Transverse colon (tissue), 4 donors: ENCODE data around the gene IGSF10. TPM values are rescaled to one million over a fixed set of nuclear protein-coding genes. Genes with fewer than 3 reads are reported as not detected.
A peak's percentile ranks its signal among the peaks of the same experiment; 100 is the strongest.

Source experiments
- DNase-seq: peaks from one replicate; pipeline ENCODE4 v3.0.0-alpha.2; 2019
- H3K27ac ChIP-seq, 4 donors: fragments of 200-600 bp; sonication (generic); 2 replicates each; pipeline ENCODE4 v1.5.1; 2016 to 2018; ENCODE audit warnings: inconsistent platforms in 4 of 4
- H3K27me3 ChIP-seq: fragments of 200-600 bp; sonication (generic); 2 replicates; pipeline ENCODE4 v1.5.1; 2017; ENCODE audit warnings: inconsistent platforms
- H3K36me3 ChIP-seq, 4 donors: fragments of 200-600 bp; sonication (generic); 2 replicates each; pipeline ENCODE4 v1.5.1; 2017 to 2019; ENCODE audit warnings: inconsistent platforms in 4 of 4
- H3K4me1 ChIP-seq, 4 donors: fragments of 200-600 bp; sonication (generic); 2 replicates each; pipeline ENCODE4 v1.5.1; 2017 to 2020; ENCODE audit warnings: inconsistent platforms in 4 of 4
- H3K4me3 ChIP-seq, 4 donors: fragments of 200-600 bp; sonication (generic); 1 replicate in 1 of 4; 2 replicates in 3 of 4; pipeline versions ENCODE4 v1.5.1 to v1.6.1; 2017 to 2019; ENCODE audit warnings: inconsistent platforms in 4 of 4
- H3K9me3 ChIP-seq, 2 donors: fragments of 200-600 bp; sonication (generic); 2 replicates each; pipeline ENCODE4 v1.5.1; 2017 to 2019; ENCODE audit warnings: inconsistent platforms in 2 of 2
- CTCF ChIP-seq, 5 experiments: fragments of 200-600 bp in 3 of 5; fragments of 450-650 bp in 2 of 5; sonication (generic) in 3 of 5; IDR thresholded peaks; 1 replicate in 2 of 5; 2 replicates in 3 of 5; pipeline ENCODE4 v1.5.1; 2016 to 2017; ENCODE audit warnings: antibody characterized with exemption in 5 of 5, inconsistent platforms in 3 of 5, mild to moderate bottlenecking in 2 of 5, moderate library complexity in 1 of 5
- EP300 ChIP-seq: sonication (generic); formaldehyde crosslinking; IDR thresholded peaks from one replicate; pipeline ENCODE4 v1.6.1; 2017; ENCODE audit warnings: antibody characterized with exemption, low read depth
- POLR2A ChIP-seq: fragments of 450-650 bp; IDR thresholded peaks from one replicate; pipeline ENCODE4 v1.6.1; 2016; ENCODE audit warnings: antibody characterized with exemption, mild to moderate bottlenecking, moderate library complexity
- POLR2AphosphoS5 ChIP-seq, 3 donors: sonication (generic); formaldehyde crosslinking; IDR thresholded peaks; one replicate each; pipeline ENCODE4 v1.6.1; 2016; ENCODE audit warnings: antibody characterized with exemption in 3 of 3
- WGBS, 2 donors: methylation state at CpG; one replicate each; pipeline ENCODE4 v1.1.5; 2018; ENCODE audit warnings: low coverage in 1 of 2; 5-methylcytosine and 5-hydroxymethylcytosine counted together
- in situ Hi-C, 4 donors: fragments of 200-750 bp; cut with MboI; loops; one replicate each; pipeline versions ENCODE4 v1.15.0 to v1.15.1; 2017; ENCODE audit warnings: low sequenced_read_pairs in 3 of 4, low pct_ligation_motif_present in 1 of 4, low pct_unique_long_range_greater_than_20kb in 1 of 4
- intact Hi-C: fragments of 100-400 bp; cut with DNase I; formaldehyde crosslinking; loops from one replicate; pipeline ENCODE4 v1.15.1; 2023; ENCODE audit warnings: low total_unique reads
- total RNA-seq, 4 donors: library from RNA; depleted of rRNA; stranded (reverse); fragments of >200 nt; gene quantifications; one replicate each; pipeline ENCODE4 v1.1.0, GENCODE V29; 2016

Gene IGSF10
- total RNA-seq, 4 donors from 2014 or later = 0.37 to 5.8 (median 1.7) TPM

- Histone ChIP-seq H3K9me3 (no peaks in the 10 kb centered on the region), H3K36me3 (no peaks in the 10 kb centered on the region), H3K4me3 (no peak overlapping the region), H3K27ac (no peak overlapping the region), H3K27me3 (peaks cover 12% of the 10 kb centered on the region), H3K4me1 (peaks cover 0 to 21% (median 8%) of the 10 kb centered on the region in 4 donors)
- intact Hi-C loops = loop anchor here (10.0 kb wide), 1 partner anchor 462 kb away; no protein-coding TSS in a partner anchor
- WGBS, 2 donors = 76 to 92% methylated on average over 1 of the region's 1 CpG
- DNase-seq = no peak
- TF ChIP-seq POLR2A (no peak), CTCF (IDR thresholded peaks at IDR 0.05) (no peak), EP300 (no peak), POLR2AphosphoS5 (IDR thresholded peaks at IDR 0.05) (no peak)
- in situ Hi-C loops = no loop called here
Observed at GRCh38 chr3:151462991-151463390, 2.1 kb upstream of the IGSF10 start.

DNA sequence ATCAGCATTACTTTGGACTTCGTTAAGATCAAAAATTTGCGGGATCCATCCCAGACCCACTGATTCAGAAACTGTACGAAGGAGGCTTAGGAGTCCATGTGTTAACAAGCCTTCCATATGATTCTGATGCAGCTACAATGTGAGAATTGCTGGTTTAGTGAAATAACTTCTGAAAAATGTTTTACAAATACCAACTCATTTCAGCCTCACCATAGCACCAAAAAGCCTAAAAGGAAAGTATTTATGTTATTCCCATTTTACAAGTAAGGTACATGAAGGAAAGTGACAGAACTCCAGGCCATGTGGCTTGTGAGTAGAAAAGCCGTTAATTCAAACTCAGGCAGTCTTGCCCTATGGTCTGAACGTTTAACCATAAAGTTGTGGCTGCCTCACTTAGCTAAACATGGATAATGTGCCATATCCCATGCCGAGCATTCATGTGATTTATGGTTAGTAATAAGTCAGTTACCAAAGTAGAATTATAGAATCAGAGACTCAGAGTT lies 1.5 kb upstream of the IGSF10 start:
- intact Hi-C loops (loop anchor here (10.0 kb wide), 1 partner anchor 462 kb away; no protein-coding TSS in a partner anchor), in situ Hi-C loops (no loop called here)
- H3K36me3 ChIP-seq = no peaks in the 10 kb centered on the region
- H3K4me1 ChIP-seq = peaks cover 0 to 21% (median 8%) of the 10 kb centered on the region in 4 donors
- no peak for DNase-seq
- WGBS, 2 donors = 77 to 81% methylated on average over 5 to 6 of the region's 6 CpGs
- no peak overlapping the region for H3K4me3 ChIP-seq
- H3K27ac ChIP-seq = no peak overlapping the region
- H3K27me3 ChIP-seq = peaks cover 12% of the 10 kb centered on the region
- no peaks in the 10 kb centered on the region for H3K9me3 ChIP-seq
- TF ChIP-seq EP300 = no peak
- TF ChIP-seq POLR2AphosphoS5 (IDR thresholded peaks at IDR 0.05) = no peak
- TF ChIP-seq POLR2A = no peak
- TF ChIP-seq CTCF (IDR thresholded peaks at IDR 0.05) = no peak

DNA sequence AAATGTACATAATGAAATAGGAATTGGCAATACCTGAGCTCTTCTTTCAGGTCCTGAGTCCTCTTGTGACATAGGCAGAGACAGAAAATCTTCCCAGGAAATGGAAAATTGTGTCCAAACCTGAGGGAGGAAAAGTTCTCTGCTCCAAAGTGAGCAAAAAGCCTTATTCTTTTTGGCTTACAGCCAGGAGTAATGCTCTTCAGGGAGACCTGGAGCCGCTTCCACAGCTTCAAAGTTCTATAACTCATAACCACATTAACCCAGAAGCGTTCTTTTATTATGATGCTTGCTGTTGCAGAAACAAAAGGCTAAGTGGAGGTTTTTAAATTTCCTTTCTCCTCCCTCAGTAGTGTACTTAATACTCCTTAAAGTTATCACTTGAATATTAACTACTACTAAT lies 633 bp downstream of the IGSF10 start:
- H3K27ac ChIP-seq = no peak overlapping the region

GRCh38 chr3:151459358-151459757 lies 1.5 kb downstream of the IGSF10 start:
- WGBS, 2 donors = 43 to 78% methylated on average over 2 to 3 of the region's 3 CpGs
- in situ Hi-C loops = no loop called here

More for the DNA sequence above, 633 bp downstream of the IGSF10 start:
- no peaks in the 10 kb centered on the region for H3K36me3 ChIP-seq
- intact Hi-C loops (loop anchor here (10.0 kb wide), 1 partner anchor 465 kb away; no protein-coding TSS in a partner anchor), in situ Hi-C loops (no loop called here)
- H3K4me1 ChIP-seq = peaks cover 0 to 24% (median 8%) of the 10 kb centered on the region in 4 donors
- DNase-seq = no peak
- WGBS, 2 donors = 27 to 29% methylated on average over 1 to 2 of the region's 2 CpGs
- peaks cover 12% of the 10 kb centered on the region for H3K27me3 ChIP-seq
- no peaks in the 10 kb centered on the region for H3K9me3 ChIP-seq
- H3K4me3 ChIP-seq = peak overlapping the region in 3 of 4 donors; percentile 44 to 65 (median 49)
- no peak for TF ChIP-seq CTCF (IDR thresholded peaks at IDR 0.05)
- no peak for TF ChIP-seq POLR2AphosphoS5 (IDR thresholded peaks at IDR 0.05)
- TF ChIP-seq EP300 = no peak
- TF ChIP-seq POLR2A = no peak

More at GRCh38 chr3:151459358-151459757, 1.5 kb downstream of the IGSF10 start:
- no peak overlapping the region for H3K27ac ChIP-seq
- H3K36me3 ChIP-seq = no peaks in the 10 kb centered on the region
- H3K4me1 ChIP-seq = peaks cover 0 to 24% (median 8%) of the 10 kb centered on the region in 4 donors
- TF ChIP-seq POLR2A (no peak), EP300 (no peak), CTCF (IDR thresholded peaks at IDR 0.05) (no peak), POLR2AphosphoS5 (IDR thresholded peaks at IDR 0.05) (no peak)
- DNase-seq = no peak
- H3K9me3 ChIP-seq = no peaks in the 10 kb centered on the region
- H3K4me3 ChIP-seq = no peak overlapping the region
- peaks cover 12% of the 10 kb centered on the region for H3K27me3 ChIP-seq
- intact Hi-C loops = no loop called here
